HuH-7 (cell line): ENCODE results near the gene FARSB.
A peak's percentile ranks its signal among the peaks of the same experiment; 100 is the strongest.
"Not testable (repeated sequence)": the region's sequence is repeated elsewhere in the genome, so short reads cannot be mapped to it uniquely, and the experiment has no call there.

ENCODE experiments used
- DNase-seq: peaks from one replicate; pipeline ENCODE4 v3.0.0; 2011; ENCODE audit warnings: low spot score

Gene FARSB

DNA sequence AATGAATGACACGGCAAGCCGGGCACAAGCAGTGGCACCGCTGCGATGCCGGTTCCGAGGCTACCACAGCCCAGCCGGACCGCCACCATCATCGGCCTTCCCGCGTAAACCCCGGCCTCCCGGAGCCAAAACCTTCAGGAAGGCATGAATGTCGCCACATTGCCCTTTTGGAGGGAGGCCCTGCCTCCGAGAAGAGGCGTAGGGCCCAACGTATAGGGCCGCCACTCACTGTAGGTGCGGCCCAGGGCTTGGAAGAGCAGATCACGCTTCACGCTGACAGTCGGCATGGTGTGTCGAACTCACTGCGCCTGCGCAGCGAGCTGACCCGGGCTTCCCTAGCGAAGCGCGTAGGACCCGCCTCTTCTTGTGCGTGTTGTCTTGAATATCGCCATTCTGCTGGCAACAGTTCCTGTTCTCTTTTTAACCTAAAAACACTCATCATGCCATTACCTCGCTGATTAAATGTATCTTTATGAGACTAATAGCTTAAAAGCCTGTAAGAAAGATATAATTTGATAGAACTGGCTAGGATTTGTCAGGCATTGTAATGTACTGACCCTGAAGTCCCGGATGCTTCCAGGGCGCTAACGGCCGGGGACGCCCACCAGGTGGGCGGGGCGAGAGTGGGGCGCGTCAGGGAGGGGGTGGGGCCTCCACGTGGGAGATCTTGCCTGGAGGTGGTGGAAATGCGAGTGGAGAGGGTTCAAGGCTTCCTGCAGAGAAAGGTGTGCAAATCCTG lies at the start of gene FARSB:
FARSB (minus strand) TSS at position 306 of the 739 bp plus-strand sequence; CDS start at position 287, 19 bp downstream.
- peak; percentile 88 for DNase-seq

DNA sequence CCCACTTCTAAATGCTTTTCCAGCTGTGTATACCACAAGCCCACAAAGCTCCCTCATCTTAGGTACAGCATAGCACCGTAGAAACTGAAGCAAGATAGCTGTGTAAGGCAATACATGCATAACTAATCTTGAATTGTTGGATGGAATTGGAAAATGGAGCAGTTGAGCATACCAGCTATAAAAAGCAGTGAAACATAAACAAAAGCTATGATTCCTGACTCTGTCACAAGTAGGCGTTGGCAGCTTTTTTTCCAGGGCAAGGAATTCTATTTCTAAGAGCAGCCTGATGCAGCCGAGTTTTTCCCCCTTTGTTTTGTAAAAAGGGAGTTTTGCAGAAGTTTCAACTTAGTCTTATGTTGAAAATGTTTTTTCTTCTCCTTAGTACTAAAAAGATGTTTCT lies 48.0 kb upstream of the FARSB start:
- no peak for DNase-seq

DNA sequence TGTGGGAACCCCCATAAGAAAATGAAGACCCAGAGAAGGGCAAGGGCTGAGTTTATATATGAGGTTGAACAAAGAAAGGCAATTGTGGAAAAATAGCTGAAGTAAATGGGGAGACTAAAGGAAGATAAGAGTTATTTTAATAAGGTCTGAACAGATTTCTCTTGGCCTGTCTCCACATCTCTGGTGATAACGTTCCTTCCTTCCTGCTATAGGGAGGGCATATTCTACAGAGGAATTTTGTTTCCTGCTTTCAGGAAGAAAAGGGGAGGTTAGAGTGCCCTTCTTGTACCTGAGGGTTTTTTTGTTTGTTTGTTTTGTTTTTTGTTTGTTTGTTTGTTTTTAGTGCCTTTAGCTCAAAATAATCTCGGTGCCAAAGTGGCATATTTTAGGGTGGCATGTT lies 47.2 kb upstream of the FARSB start:
- DNase-seq, result no peak

DNA sequence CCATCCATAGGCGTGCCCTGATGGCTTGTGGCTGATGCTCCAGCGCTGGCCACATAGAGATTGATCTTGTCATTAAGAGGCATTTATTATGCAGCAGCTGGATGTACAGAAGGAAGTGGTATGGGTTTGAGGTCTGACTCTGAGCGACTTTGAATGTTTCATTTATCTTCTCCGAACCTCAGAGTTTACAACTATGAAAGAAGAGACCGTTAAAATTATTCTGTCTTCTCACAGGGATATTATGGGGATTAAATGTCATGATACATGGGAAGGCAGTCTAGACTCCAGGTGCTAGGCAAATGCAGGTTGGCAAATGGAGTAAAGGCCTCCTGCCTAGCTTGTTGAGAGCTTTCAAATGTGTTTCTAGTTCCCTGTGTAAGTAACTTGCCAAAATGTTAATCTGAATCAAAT lies 45.8 kb upstream of the FARSB start:
- DNase-seq, result no peak

DNA sequence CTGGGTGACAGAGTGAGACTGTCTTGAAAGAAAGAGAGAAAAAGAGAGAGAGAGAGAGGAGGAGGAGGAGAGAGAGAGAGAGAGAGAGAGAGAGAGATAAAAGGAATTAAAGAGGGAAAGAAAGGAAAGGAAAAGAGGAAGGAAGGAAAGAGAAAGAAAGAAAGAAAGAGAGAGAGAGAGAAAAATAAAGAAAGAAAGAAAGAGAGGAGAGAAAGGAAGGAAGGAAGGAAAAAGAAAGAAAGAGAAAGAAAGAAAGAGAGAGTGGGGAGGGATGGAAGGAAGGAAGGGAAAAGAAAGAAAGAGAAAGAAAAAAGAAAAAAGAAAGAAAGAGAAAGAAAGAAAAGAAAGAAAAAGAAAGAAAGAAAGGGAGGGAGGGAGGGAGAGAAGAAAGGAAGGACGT lies 45.3 kb upstream of the FARSB start:
- DNase-seq, result no peak

DNA sequence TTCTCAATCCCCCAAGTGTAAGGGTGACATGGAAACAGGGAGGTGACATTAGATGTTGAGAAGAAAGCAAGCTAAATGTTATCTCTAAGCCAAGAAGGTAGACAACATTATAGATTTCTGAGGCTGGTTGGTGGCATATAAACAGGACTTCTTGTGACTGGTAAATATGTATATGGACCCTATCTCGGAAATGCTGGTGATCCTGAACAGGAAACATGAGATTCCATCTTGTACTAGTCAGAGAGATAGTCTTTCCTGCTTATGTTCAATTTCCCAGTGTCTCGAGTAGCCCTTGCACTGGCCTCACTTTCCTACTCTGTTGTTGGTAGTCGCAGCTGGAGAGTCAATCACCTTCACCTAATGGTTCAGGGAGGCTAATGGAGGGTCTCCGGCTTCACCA lies 42.4 kb upstream of the FARSB start:
- no peak for DNase-seq

DNA sequence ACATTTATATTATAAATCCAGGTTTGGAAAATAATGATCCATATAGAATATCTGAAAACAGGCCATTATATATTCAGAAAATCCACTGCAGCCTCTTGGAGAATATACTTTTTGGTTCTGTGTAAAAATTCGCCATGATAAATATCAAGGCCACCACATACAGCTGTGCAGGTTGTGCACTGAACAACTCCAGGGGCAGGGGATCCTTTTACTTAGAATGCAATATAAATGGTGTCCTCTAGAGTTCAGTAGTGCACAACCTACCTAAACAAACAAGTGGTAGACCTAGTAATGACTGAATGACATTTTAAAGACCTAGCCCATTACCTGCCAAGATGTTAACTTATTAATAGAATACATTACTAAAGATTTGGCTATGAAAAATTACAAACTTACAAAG lies 37.9 kb upstream of the FARSB start:
- peak; percentile 47 for DNase-seq

DNA sequence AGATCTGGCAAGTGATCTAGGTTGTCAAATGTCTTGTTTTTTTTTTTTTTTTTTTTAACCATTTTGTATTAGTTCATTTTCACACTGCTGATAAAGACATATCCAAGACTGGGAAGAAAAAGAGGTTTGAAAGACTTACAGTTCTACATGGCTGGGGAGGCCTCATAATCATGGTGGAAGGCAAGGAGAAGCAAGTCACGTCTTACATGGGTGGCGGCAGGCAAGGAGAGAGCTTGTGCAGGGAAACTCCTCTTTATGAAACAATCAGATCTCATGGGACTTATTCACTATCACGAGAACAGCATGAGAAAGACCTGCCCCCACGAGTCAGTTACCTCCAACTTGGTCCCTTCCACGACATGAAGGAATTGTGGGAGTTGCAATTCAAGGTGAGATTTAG lies 37.5 kb upstream of the FARSB start:
- not testable (repeated sequence) for DNase-seq

DNA sequence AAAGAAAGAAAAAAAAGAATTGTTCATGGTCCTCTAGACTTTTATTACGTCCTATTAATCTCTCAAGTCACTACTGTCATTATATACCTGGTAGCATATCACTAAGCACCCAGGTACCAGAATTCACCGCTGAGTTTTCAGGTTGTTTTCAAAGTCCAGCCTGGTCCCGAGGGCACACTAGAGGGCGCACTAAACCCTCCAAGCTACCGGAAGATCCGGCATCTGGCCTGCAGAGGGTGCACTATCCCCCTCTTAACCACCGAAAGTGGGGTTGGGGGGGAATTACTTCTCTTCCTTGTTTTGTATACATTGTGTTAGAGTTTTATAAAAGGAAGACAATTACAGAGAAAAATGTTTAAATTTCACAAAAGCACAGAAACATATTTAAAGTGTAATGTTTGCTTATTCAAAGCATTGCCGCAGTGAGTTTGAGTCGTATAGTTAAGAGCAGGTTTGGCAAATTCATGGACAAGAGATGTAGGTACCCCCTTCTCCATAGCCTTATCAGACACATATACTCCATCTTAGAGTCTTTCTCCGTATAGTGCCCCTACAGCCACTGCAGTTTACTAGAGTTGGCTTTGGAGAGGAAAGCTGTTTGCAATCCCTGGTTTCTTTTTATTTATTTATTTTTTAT lies 34.8 kb upstream of the FARSB start:
- DNase-seq, result peak; percentile 75

DNA sequence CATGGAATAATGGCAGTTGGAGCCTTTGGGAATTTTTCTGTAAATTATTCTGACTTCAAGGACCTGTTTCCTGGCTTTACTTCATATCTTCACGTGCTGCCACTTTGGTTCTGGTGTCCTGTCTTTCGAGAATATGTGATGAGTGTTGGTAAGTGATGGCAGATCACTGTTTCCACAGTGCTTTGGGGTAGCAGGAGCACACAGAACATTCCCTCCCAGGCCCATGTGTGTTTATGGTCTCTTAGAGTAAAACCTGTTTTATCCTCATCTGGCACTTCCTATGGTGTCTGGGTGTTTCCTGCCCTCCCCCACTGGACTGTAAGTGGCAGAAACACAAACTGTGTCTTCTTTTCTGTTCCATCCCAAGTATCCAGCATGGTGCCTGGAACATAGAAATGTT lies 33.4 kb upstream of the FARSB start:
- no peak for DNase-seq

DNA sequence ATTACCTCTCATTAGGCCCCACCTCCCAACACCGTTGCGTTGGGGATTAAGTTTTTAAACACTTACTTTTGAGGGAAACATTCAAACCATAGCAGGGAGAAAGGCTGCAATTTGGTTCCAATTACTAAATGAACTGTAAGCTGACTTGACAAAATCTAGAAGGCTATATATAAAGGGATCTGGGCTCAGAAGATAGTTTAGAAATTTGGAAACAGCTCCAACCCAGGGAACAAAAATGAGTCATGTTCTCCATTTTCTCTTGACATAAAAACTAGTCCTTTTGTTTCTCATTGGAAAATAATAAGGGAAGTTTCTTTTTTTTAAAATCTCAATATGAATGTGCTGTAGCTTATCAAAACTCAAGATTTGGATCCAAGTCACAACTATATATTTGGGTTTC lies 33.0 kb upstream of the FARSB start:
- DNase-seq, result no peak

DNA sequence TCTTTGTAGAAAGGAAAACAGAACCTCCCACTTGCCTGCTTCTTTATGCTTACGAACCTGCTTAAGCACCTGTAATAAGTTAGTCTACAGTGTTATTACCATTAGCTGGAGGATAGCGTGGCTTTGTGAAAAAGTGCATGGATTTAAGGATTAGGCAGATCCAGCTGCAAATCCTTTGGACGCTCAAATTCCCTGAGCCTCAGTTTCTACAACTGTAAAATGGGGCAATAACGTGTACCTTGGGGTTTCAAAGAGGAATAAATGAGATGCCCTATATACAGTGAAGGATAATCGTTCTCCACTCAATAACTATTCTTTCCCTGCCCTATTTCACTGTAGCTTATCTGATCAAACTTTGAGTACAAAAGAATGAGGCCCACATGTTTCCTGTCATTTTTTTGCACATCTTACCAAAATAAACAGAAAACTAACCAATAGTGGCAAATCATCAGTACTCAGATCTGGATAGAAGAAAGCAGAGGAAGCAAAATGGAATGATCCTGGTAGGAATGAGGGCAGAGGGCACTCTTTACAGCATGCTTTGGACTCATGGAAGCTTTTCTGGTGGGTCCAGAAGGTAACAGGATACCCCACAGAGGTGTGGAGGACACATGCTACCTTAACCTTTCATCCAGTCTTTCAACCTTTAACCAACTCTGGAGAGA lies 30.3 kb upstream of the FARSB start:
- DNase-seq, result no peak

DNA sequence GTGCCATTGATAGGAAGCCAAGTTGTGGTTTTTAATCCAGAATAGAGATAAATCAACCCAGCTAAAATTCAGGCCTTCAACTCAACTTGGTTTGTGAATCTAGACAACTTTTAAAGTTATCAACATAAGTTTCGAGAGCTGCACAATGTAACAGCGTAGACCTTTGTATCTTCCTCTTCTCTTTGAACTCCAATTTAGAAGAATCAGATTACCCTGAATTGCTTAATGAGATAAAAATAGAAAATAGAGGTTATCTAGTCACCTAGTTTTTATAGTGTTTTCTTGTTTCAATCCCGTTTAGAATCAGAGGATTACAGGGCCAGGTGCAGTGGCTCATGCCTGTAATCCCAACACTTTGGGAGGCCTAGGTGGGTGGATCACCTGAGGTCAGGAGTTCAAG lies 27.9 kb upstream of the FARSB start:
- no peak for DNase-seq

DNA sequence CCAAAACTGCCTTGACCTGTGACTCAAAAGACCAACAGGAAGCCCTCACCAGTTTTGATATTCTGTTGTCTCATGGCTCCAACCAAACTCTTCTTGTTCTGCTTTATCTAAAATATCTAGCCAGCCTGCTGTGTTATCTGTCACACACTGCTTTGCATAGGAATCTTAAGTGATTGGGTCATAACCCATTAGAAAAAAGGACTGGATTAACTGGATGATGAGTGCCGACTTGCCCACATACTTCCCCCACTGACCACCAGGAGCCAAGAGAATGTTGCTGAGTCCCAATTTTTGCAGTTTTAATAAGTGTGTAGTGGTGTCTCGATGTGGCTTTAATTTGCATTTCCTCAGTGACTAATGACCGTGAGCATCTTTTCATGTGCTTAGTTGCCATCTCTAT lies 22.1 kb upstream of the FARSB start:
- no peak for DNase-seq

DNA sequence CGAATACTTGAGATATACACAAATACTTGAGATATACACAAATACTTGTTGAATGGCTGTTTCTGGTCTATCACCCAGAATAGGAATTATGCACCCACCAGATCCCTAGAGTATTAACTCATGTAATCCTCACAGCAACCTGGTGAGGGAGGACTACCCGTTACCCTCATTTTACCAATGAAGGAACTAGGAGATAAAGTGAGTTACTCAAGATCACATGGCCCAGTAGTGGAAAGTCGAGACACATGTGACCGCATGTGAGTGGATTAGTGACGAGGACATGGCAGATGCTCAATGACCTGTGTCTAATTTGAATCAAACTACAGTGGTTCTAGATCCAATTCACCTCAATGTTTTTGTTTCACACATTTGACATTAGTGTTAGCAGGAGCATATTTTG lies 18.0 kb upstream of the FARSB start:
- DNase-seq, result no peak

DNA sequence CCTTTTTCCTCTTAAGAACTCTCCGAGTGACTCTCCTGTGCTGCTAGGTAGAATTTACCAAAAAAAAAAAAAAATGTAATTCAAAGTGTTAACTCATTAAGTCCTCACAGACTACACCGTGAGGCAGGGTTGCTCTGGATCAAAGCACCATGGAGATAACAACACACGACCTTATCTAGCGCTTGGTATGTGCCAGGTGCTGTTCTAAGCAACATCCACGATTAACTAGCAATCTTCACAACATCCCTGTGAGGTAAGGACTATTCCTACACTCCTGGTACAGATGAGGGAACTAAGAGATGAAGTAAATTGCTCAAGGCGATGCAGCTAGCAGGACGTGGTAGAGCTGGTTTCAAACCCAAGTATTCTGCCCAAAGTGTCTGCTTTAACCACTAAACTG lies 17.4 kb upstream of the FARSB start:
- DNase-seq, result no peak

DNA sequence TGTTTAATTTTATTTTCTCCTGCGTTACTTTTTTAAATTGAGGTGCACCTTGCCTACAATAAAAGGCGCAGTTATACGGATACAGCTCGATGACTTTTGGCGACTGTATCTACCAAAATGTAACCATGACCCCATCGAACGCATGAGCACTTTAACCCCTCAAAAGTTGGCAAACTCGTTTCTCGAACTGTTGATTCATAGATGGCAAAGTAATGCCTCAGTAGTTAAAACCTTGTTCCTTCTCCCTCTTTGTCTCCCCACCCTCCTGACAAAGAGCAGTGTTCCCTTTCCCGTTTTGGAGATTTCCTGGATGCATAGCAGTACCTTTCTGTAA lies 16.1 kb upstream of the FARSB start:
- DNase-seq, result no peak

DNA sequence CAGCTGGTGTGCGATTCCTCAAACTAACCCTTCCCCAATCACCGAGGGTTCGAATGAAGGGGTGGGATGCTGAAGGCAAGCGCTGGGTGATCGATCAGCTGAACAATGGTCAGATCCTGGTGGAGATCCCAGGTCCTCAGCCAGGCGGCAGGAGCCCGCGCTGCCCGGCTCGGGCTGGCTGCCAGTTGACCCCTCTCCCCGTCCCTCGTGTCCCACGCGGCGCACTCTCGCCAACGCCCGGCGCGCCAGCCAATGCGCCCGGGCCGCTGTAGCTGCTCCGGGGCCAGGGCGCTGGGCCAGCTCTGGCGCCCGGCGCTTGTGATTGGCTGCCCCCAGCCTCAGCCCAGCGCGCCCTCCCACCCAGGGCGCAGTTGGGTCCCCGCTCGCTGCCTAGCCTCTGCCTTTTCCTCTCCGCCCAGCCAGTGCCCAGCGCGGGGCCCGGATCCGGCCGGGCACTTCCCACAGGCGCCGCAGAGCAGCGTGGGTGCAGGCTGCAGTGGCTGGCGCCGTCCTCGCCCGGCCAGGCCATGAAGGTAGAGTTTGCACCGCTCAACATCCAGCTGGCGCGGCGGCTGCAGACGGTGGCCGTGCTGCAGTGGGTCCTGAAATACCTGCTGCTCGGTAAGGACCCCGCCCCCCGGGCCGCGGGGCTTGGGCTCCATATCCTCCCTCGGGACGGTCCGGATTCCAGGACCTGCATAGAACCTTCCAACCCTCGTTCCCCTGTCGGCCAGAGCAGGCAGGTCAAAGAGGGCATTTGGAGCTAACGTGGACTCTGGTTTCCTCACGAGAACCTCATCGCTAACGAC lies 15.6 kb upstream of the FARSB start, which contains the start of gene MOGAT1:
MOGAT1 (plus strand) TSS at position 400 of the 809 bp plus-strand sequence; CDS start at position 528, 128 bp downstream.
- DNase-seq, result peak; percentile 78

DNA sequence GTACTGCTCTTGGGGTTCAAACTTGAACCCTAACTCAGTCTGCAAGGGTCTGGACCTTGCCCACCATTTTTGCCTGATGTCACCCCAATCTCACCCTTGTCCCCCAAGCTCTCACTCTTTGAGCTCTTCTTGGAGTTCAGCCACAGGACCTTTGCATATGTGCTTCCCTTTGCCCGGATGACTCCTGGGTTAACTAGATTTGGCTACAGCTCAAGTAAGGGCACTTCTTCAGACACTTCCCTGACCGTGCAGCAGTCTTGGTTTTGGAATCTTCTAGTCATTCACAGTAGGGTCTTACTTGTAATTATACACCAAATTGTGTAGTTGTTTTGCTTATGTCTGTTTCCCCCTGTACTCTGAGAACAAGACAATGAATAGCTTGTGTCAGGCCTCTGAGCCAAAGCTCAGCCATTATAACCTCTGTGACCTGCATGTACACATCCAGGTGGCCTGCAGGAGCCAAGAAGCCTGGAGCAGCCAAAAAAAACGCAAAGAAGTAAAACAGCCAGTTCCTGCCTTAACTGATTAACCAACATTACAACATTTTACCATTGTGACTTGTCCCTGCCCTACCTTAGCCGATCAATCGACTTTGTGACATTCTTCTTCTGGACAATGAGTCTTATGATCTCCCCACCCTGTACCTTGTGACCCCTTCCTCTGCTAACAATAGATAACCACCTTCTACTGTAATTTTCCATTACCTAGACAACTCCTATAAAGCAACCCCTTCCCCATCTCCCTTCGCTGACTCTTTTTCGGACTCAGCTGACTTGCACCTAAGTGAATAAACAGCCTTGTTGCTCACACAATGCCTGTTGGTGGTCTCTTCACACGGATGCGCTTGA lies 14.5 kb upstream of the FARSB start:
- DNase-seq, result no peak

DNA sequence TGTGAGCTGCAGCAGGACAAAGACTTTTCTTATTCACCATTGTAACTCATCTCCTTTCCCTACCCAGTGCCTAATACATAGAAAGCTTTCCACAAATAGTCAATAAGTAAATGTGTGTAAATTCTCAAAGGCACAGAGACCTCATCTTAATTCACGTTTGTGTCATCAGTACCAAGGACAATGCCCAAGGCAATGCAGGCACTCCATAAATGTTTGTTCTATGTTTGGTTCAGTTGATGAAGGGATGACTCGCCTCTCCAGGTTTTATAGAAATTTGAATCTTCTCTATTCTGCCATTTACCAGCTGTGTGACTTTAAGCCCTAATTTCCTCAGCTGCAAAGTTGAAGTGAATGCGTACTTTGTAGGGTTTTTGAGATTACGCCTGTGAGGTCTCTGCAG lies 13.5 kb upstream of the FARSB start:
- no peak for DNase-seq

DNA sequence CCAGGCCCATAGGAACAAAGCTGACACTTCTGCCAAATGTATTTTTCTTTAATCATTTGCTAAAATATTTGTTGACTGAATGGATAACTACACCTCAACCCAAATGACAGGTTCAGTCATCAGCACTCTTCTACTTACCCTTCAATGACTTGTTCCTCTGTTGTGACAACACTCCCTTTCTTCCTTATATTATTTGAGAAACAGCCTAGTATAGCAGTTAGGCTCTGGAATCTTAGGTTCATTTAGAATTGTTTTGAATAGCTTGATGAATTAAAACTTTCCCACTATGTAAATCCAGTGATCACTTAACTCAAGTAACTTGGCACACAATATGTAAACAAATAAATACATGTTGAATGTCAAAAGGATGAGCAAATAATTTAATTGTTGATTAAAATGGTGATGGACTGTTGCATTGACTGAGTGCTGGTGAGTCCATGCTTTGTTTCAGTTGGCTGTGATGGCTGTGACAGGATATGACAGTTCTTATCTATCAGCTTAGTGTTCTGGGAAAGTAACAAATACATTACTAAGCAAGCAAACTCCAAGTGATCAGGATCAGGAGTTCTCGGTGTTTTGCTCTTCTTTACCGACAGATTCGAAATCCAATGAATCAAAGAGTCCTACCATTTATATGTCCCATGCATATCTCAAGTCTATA lies 12.7 kb upstream of the FARSB start:
- no peak for DNase-seq
